ENCODE measurements around the gene TRPV3. TPM values are rescaled to one million over a fixed set of nuclear protein-coding genes. Genes with fewer than 3 reads are reported as not detected.

TRPV3 gene
- total and polyA plus RNA-seq, 9 of the 15 experiments (the other 6 are each of a cell fraction or from before 2014, with no cell fraction given): 0.03 to 0.42 (median 0.11) TPM; not detected in 1

GRCh38 chr17:3535253-3535995 is 22.2 kb downstream of the TRPV3 start (continued):
- TF ChIP-seq CTCF (IDR thresholded peaks at IDR 0.05 in 2 of 3, conservative IDR thresholded peaks at IDR 0.05 in 1 of 3; ENCODE audit: insufficient read depth in 2 of 3, low read depth in 1 of 3, low read length in 3 of 3): peak; percentile 40 to 50 (median 40); a peak in 4 of 6 replicates
- TF ChIP-seq POLR2H (tag; IDR thresholded peaks at IDR 0.05; ENCODE audit: low read depth): no peak
- TF ChIP-seq EGR1 (conservative IDR thresholded peaks at IDR 0.05): peak; percentile 54
- no peak for TF ChIP-seq IRF1 (CRISPR knock-in tag; IDR thresholded peaks at IDR 0.05; ENCODE audit: borderline replicate concordance)
- no peak for TF ChIP-seq SRSF3 (IDR thresholded peaks at IDR 0.05; ENCODE audit: insufficient read depth, low read length)
- no peak for TF ChIP-seq SRSF7 (optimal IDR thresholded peaks at IDR 0.05; ENCODE audit: low read depth, low read length)
- TF ChIP-seq FOXJ3 (CRISPR knock-in tag; IDR thresholded peaks at IDR 0.05): no peak
- TF ChIP-seq RB1 (IDR thresholded peaks at IDR 0.05; ENCODE audit: low read depth): 0 out of 2 replicates have a peak, but pooled peaks have one; percentile 19
- peak; percentile 55 for TF ChIP-seq GMEB1 (CRISPR knock-in tag; IDR thresholded peaks at IDR 0.05)
- no peak for TF ChIP-seq HMG20A (CRISPR knock-in tag; conservative IDR thresholded peaks at IDR 0.05)
- TF ChIP-seq TCF15 (CRISPR knock-in tag; IDR thresholded peaks at IDR 0.05): no peak
- peak; percentile 67; the same call in 1 of the 2 replicates for TF ChIP-seq ZBTB40 (IDR thresholded peaks at IDR 0.05)
- no peak for TF ChIP-seq ZBTB40 (CRISPR knock-in tag; IDR thresholded peaks at IDR 0.05)
